Stimulated activated naive CD8-positive, alpha-beta T cell treated with anti-CD3 and anti-CD28 coated beads, Interleukin-15, Interleukin-2, amounts not matched to agents 100 ng/mL and 50 ng/mL, for 24 hours (primary cell): ENCODE results near the gene CELA2B.
"Not testable (repeated sequence)": the region's sequence is repeated elsewhere in the genome, so short reads cannot be mapped to it uniquely, and the experiment has no call there.

Source experiments
- H3K27ac Mint-ChIP-seq: one replicate; pipeline ENCODE4 v1.8.0; 2021; ENCODE audit warnings: mild to moderate bottlenecking, mixed read lengths
- H3K27me3 Mint-ChIP-seq: one replicate; pipeline ENCODE4 v1.8.0; 2021; ENCODE audit warnings: mixed read lengths
- H3K36me3 Mint-ChIP-seq: one replicate; pipeline ENCODE4 v1.8.0; 2021; ENCODE audit warnings: low read depth, mixed read lengths
- H3K4me1 Mint-ChIP-seq: one replicate; pipeline ENCODE4 v1.8.0; 2021; ENCODE audit warnings: low read depth, mixed read lengths
- H3K4me3 Mint-ChIP-seq: one replicate; pipeline ENCODE4 v1.8.0; 2021; ENCODE audit warnings: mild to moderate bottlenecking, mixed read lengths
- H3K9me3 Mint-ChIP-seq: one replicate; pipeline ENCODE4 v1.8.0; 2021; ENCODE audit warnings: mixed read lengths

Gene CELA2B

GRCh38 chr1:15454256-15454655 lies 21.6 kb upstream of the CELA2B start:
- H3K27ac Mint-ChIP-seq: no peak overlapping the region
- H3K27me3 Mint-ChIP-seq: no peaks in the 10 kb centered on the region
- H3K9me3 Mint-ChIP-seq: no peaks in the 10 kb centered on the region
- no peaks in the 10 kb centered on the region for H3K4me1 Mint-ChIP-seq
- H3K4me3 Mint-ChIP-seq: no peak overlapping the region
- no peaks in the 10 kb centered on the region for H3K36me3 Mint-ChIP-seq

GRCh38 chr1:15455522-15455921 lies 20.4 kb upstream of the CELA2B start:
- Mint-ChIP-seq H3K36me3 (no peaks in the 10 kb centered on the region), H3K27ac (no peak overlapping the region), H3K9me3 (no peaks in the 10 kb centered on the region), H3K4me3 (no peak overlapping the region), H3K27me3 (no peaks in the 10 kb centered on the region), H3K4me1 (no peaks in the 10 kb centered on the region)

- H3K4me1 Mint-ChIP-seq: no peaks in the 10 kb centered on the region
- no peak within 1 kb of the TSS for H3K27ac Mint-ChIP-seq
- no peaks in the 10 kb centered on the region for H3K27me3 Mint-ChIP-seq
- H3K9me3 Mint-ChIP-seq: no peaks in the 10 kb centered on the region
- H3K36me3 Mint-ChIP-seq: no peaks in the 10 kb centered on the region
- H3K4me3 Mint-ChIP-seq: no peak within 1 kb of the TSS
These were observed 19.5 kb upstream of the CELA2B start, which contains the start of gene CELA2A for GRCh38 chr1:15456313-15456954. CELA2A (plus strand) TSS chr1:15456732; CDS start chr1:15456754, 22 bp downstream.

- Mint-ChIP-seq H3K4me1 (no peaks in the 10 kb centered on the region), H3K36me3 (no peaks in the 10 kb centered on the region), H3K9me3 (no peaks in the 10 kb centered on the region)
These were observed 18.3 kb upstream of the CELA2B start for GRCh38 chr1:15457585-15457984.

GRCh38 chr1:15458388-15458787 lies 17.5 kb upstream of the CELA2B start:
- not testable (repeated sequence) for H3K27ac Mint-ChIP-seq, H3K36me3 Mint-ChIP-seq, H3K27me3 Mint-ChIP-seq, H3K9me3 Mint-ChIP-seq, H3K4me3 Mint-ChIP-seq, H3K4me1 Mint-ChIP-seq

More at GRCh38 chr1:15457585-15457984, 18.3 kb upstream of the CELA2B start:
- no peak overlapping the region for H3K4me3 Mint-ChIP-seq
- H3K27me3 Mint-ChIP-seq: no peaks in the 10 kb centered on the region
- no peak overlapping the region for H3K27ac Mint-ChIP-seq

- H3K27ac Mint-ChIP-seq: no peak overlapping the region
- no peaks in the 10 kb centered on the region for H3K36me3 Mint-ChIP-seq
- H3K4me3 Mint-ChIP-seq: no peak overlapping the region
- peaks cover 4% of the 10 kb centered on the region for H3K4me1 Mint-ChIP-seq
- H3K9me3 Mint-ChIP-seq: no peaks in the 10 kb centered on the region
- H3K27me3 Mint-ChIP-seq: no peaks in the 10 kb centered on the region
These were observed 15.9 kb upstream of the CELA2B start for GRCh38 chr1:15459771-15460707.

- Mint-ChIP-seq H3K4me3 (no peak overlapping the region), H3K27me3 (no peaks in the 10 kb centered on the region), H3K4me1 (peaks cover 4% of the 10 kb centered on the region), H3K36me3 (no peaks in the 10 kb centered on the region), H3K27ac (no peak overlapping the region), H3K9me3 (no peaks in the 10 kb centered on the region)
These were observed 15.2 kb upstream of the CELA2B start for GRCh38 chr1:15460708-15461095.

GRCh38 chr1:15463064-15463800 lies 12.7 kb upstream of the CELA2B start:
- not testable (repeated sequence) for H3K9me3 Mint-ChIP-seq, H3K36me3 Mint-ChIP-seq, H3K27me3 Mint-ChIP-seq, H3K4me1 Mint-ChIP-seq, H3K27ac Mint-ChIP-seq, H3K4me3 Mint-ChIP-seq

GRCh38 chr1:15463926-15464322 lies 12.0 kb upstream of the CELA2B start:
- not testable (repeated sequence) for H3K27me3 Mint-ChIP-seq, H3K4me3 Mint-ChIP-seq, H3K9me3 Mint-ChIP-seq, H3K27ac Mint-ChIP-seq, H3K4me1 Mint-ChIP-seq, H3K36me3 Mint-ChIP-seq

GRCh38 chr1:15465674-15466073 lies 10.2 kb upstream of the CELA2B start:
- Mint-ChIP-seq H3K4me1 (peaks cover 4% of the 10 kb centered on the region), H3K27ac (no peak overlapping the region), H3K27me3 (peaks cover 4% of the 10 kb centered on the region), H3K4me3 (no peak overlapping the region), H3K9me3 (no peaks in the 10 kb centered on the region), H3K36me3 (no peaks in the 10 kb centered on the region)

- H3K9me3 Mint-ChIP-seq, H3K4me1 Mint-ChIP-seq, H3K4me3 Mint-ChIP-seq, H3K27ac Mint-ChIP-seq, H3K27me3 Mint-ChIP-seq, H3K36me3 Mint-ChIP-seq: not testable (repeated sequence)
These were observed 8.8 kb upstream of the CELA2B start for GRCh38 chr1:15466955-15467625.

- Mint-ChIP-seq H3K36me3 (no peaks in the 10 kb centered on the region), H3K4me3 (no peak overlapping the region), H3K4me1 (peaks cover 4% of the 10 kb centered on the region), H3K27me3 (peaks cover 4% of the 10 kb centered on the region), H3K9me3 (no peaks in the 10 kb centered on the region), H3K27ac (no peak overlapping the region)
These were observed 7.8 kb upstream of the CELA2B start for GRCh38 chr1:15468145-15468544.

GRCh38 chr1:15469361-15469760 lies 6.5 kb upstream of the CELA2B start:
- Mint-ChIP-seq H3K36me3 (no peaks in the 10 kb centered on the region), H3K4me3 (no peak overlapping the region), H3K27me3 (peaks cover 4% of the 10 kb centered on the region), H3K27ac (no peak overlapping the region), H3K9me3 (no peaks in the 10 kb centered on the region), H3K4me1 (peaks cover 3% of the 10 kb centered on the region)

- H3K36me3 Mint-ChIP-seq, H3K27ac Mint-ChIP-seq, H3K4me3 Mint-ChIP-seq, H3K9me3 Mint-ChIP-seq, H3K27me3 Mint-ChIP-seq, H3K4me1 Mint-ChIP-seq: not testable (repeated sequence)
These were observed 6.0 kb upstream of the CELA2B start for GRCh38 chr1:15469821-15470448.
